GM18868 (cell line): ENCODE results near the gene STAG2.

ENCODE experiments used
- ATAC-seq: cut with Tn5 transposase; IDR thresholded peaks from one replicate; pipeline ENCODE4 v1.9.1; 2021; ENCODE audit warnings: mild to moderate bottlenecking, moderate library complexity; ENCODE audit not compliant: unreplicated experiment

STAG2 gene

GRCh38 chrX:123973921-123974320, 12.4 kb downstream of the STAG2 start:
- ATAC-seq, result no peak

GRCh38 chrX:123975180-123975579, 13.7 kb downstream of the STAG2 start:
- ATAC-seq, result no peak

GRCh38 chrX:123976706-123977316, 15.3 kb downstream of the STAG2 start:
- no peak for ATAC-seq

- ATAC-seq, result no peak
Observed at GRCh38 chrX:123983240-123983639, 21.7 kb downstream of the STAG2 start.

GRCh38 chrX:123986377-123986776, 24.9 kb downstream of the STAG2 start:
- ATAC-seq, result no peak

GRCh38 chrX:123988423-123989111, 27.1 kb downstream of the STAG2 start:
- ATAC-seq, result no peak

- no peak for ATAC-seq
Observed at GRCh38 chrX:123989235-123989634, 27.7 kb downstream of the STAG2 start.

GRCh38 chrX:123990169-123990568, 28.7 kb downstream of the STAG2 start:
- ATAC-seq, result peak; percentile 39

- peak; percentile 54 for ATAC-seq
Observed at GRCh38 chrX:123990602-123991001, 29.1 kb downstream of the STAG2 start.

- no peak for ATAC-seq
Observed at GRCh38 chrX:123993326-123993725, 31.8 kb downstream of the STAG2 start.

GRCh38 chrX:123993904-123994635, 32.6 kb downstream of the STAG2 start:
- ATAC-seq, result no peak

GRCh38 chrX:123994730-123995129, 33.2 kb downstream of the STAG2 start:
- ATAC-seq, result no peak

- ATAC-seq, result no peak
Observed at GRCh38 chrX:124001581-124001980, 40.1 kb downstream of the STAG2 start.

GRCh38 chrX:124005228-124005627, 43.7 kb downstream of the STAG2 start:
- peak; percentile 53 for ATAC-seq

GRCh38 chrX:124010157-124010556, 48.7 kb downstream of the STAG2 start:
- ATAC-seq, result peak; percentile 78

GRCh38 chrX:124010566-124010965, 49.1 kb downstream of the STAG2 start:
- peak; percentile 29 for ATAC-seq

GRCh38 chrX:124015721-124016120, 54.2 kb downstream of the STAG2 start:
- ATAC-seq, result no peak

- no peak for ATAC-seq
Observed at GRCh38 chrX:124016825-124017224, 55.3 kb downstream of the STAG2 start.

GRCh38 chrX:124018023-124018422, 56.5 kb downstream of the STAG2 start:
- no peak for ATAC-seq

- no peak for ATAC-seq
Observed at GRCh38 chrX:124023838-124024238, 62.3 kb downstream of the STAG2 start.

GRCh38 chrX:124026529-124026928, 65.0 kb downstream of the STAG2 start:
- no peak for ATAC-seq

- no peak for ATAC-seq
Observed at GRCh38 chrX:124028182-124028581, 66.7 kb downstream of the STAG2 start.
